NCI-H187 treated with DMSO at 0.1 percent for 48 hours (cell line): ENCODE results near the gene OTOP1.
"Not testable (repeated sequence)": the region's sequence is repeated elsewhere in the genome, so short reads cannot be mapped to it uniquely, and the experiment has no call there.

Experiments
- DNase-seq: peaks from one replicate; lab custom pipeline; 2025; lab: John Stamatoyannopoulos, UW

Gene OTOP1, protein sequence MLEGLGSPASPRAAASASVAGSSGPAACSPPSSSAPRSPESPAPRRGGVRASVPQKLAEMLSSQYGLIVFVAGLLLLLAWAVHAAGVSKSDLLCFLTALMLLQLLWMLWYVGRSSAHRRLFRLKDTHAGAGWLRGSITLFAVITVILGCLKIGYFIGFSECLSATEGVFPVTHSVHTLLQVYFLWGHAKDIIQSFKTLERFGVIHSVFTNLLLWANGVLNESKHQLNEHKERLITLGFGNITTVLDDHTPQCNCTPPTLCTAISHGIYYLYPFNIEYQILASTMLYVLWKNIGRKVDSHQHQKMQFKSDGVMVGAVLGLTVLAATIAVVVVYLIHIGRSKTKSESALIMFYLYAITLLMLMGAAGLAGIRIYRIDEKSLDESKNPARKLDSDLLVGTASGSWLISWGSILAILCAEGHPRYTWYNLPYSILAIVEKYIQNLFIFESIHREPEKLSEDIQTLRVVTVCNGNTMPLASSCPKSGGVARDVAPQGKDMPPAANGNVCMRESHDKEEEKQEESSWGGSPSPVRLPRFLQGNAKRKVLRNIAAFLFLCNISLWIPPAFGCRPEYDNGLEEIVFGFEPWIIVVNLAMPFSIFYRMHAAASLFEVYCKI

DNA sequence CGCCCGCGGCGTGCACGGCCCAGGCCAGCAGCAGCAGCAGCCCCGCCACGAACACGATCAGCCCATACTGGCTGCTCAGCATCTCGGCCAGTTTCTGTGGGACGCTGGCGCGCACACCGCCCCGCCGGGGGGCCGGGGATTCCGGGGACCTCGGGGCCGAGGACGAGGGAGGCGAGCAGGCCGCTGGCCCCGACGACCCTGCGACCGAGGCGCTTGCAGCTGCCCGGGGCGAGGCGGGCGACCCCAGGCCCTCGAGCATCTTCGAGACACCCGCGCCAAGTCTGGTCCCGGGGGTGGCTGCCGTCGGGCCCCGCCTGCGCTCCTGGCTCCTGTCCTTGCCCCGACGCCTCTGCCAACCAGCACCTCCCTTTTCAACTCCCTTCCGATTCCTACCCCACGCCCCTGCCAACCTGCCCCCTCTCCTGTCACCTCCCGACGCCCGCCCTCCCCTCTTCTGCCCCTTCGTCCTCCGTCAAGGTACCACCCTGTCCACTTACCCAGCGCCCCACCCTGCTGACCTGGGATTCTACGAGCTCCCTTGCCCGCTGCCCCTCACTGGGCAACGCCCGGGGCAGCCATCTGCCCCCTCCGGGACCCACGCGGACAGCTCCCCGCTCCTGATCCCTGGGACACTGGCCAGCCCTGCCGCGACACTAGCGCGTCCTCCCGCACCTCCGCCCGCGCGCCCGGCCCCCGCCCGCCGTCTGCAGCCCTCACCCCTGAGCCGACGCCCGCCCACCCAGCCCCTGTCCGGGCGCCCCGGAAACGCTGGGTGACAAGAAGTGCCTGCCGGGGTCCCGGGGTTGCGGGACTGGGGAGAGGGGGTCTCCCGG is at the start of gene OTOP1:
TSS of gene OTOP1 (minus strand) at position 324 of the 833 bp plus-strand sequence. CDS start at position 259, 65 bp downstream.
- DNase-seq, result no peak

DNA sequence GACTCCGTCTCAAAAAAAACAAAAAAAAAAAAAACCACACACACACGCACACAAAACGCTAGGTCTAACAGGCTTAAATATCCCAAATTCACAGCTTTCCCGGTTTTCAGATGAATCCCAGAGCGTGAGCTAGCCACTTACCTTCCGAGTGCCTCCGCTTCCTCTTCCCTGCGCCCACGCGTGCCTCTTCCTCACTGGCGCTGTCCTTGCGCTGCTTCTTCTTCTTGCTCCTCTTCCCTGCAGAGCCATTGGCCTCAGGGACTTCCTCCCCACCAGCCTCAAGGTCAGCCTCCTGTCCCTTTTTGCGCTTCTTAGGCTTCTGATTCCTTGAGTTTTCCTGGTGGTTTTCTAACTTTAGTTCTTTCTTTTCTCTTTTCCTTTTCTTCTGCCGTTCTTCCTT is 47.5 kb upstream of the OTOP1 start:
- DNase-seq, result no peak

DNA sequence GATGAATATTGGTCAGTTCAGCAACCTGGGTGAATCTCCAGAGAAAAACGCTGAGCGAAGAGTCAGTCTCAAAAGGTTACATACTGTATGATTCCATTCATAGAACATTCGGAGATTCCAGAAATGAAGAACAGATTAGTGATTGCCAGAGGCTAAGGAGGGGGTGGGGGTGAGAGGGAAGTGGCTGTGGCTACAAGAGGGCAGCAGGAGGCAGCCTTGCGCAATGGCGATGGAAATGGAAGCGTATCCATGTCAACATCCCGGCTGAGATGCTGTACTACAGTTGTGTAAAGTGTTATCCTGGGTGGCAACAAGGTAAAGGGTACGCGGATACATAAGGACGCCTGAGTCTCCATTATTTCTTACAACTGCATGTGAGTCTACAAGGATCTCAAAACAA is 45.2 kb upstream of the OTOP1 start:
- DNase-seq, result no peak

DNA sequence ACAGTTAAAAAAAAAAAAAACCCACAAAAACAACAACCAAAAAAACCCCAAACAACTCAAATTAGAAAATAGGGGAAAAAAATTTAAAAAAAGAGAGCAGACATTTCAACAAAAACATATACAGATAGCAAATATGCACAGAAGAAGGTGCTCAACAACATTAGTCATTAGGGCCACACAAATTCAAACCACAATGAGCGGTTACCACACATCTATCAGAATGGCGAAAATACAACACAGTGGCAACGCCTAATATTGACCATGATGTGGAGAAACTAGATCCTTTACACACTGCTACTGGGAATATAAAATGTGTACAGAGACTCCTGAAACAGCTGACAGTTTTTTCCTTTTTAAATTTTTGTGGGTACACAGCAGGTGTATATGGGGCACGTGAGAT is 43.8 kb upstream of the OTOP1 start:
- no peak for DNase-seq

DNA sequence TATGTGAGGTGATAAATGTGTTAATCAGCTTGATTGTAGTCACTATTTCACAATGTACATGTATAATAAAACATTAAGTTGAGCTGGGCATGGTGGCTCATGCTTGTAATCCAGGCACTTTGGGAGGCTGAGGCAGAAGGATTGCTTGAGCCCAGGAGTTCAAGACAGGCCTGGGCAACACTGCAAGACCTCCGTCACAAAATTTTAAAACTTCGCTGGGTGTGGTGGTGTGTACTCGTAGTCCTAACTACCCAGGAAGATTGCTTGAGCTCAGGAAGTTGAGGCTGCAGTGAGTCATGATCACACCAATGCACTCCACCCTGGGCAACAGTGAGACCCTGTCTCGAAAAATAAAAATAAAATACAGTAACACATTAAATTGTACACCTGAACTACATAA is 43.1 kb upstream of the OTOP1 start:
- no peak for DNase-seq

DNA sequence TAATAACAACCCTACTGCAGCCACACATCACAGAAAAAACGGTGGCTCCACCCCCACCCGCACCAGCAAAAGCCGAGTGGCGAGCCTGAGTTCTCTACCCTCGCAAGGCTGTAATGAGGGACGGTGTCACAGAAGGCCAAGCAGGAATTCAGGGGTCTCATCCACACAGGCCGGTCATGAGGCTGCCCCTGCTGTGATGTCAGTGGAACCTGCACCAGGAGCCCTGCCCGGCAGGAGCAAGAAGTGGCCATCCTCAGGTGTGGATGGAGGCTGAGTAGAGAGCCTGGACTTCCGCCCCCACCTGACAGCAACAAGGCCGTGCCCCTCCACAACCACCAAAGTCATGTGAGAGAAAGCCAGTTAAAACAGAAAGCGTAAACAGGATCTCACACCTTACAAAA is 42.6 kb upstream of the OTOP1 start:
- no peak for DNase-seq

DNA sequence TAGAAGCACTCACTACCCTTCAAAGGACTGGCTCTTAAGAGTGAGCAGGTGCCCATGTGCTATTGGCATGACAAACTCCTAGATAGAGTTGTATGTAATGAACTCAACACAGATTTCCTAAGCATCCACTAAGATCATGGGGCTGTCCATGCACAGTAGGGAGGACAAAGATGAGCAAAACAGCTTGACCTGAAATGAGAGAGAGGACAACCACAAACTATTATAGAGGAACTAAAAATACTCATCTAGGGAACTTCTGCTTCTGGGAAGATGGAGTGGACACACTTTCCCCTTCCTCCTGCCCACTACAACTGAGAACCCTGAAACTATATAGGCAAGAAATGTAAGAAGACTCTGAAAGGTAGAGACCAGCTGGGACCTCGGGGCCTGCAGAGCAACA is 42.0 kb upstream of the OTOP1 start:
- no peak for DNase-seq

DNA sequence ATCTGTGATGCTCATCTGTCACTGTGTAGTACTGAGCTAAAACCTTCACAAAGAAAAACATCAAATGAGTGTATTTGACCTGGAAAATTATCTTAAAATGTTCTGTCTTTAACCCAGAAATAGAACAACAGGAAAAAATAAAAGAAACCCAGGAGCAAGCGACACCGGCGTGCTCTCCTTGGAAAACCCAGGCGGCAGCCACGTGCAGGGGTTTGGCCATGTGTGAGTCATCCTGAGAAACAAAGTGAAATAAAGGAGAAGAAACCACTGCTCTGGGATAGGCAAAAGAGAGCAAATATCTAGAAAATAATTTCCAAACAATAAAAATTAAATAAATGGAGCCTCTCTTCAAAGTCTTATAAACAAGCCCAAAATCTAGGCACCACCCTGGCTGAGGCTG is 41.3 kb upstream of the OTOP1 start:
- no peak for DNase-seq

DNA sequence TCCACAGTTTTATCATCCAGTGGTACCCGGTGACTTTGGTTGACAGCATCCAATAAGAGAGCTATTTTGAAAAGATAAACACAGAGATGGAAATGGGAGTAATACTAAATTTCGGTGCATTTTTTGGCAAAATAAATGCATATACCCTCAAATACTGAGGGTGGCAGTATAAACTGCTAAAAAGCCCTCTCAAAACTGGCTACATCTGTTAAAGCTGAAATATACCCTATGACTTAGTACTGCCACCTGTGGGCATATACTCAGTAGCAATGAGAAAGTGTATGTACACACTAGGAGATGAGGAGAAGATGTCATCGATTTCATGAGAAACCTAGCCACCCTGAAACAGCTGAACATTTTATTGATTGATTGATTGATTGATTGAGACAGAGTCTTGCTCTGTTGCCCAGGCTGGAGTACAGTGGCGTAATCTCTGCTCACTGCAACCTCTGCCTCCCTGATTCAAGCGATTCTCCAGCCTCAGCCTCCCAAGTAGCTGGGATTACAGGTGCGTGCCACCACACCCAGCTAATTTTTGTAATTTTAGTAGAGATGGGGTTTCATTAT is 33.5 kb upstream of the OTOP1 start:
- DNase-seq, result no peak

DNA sequence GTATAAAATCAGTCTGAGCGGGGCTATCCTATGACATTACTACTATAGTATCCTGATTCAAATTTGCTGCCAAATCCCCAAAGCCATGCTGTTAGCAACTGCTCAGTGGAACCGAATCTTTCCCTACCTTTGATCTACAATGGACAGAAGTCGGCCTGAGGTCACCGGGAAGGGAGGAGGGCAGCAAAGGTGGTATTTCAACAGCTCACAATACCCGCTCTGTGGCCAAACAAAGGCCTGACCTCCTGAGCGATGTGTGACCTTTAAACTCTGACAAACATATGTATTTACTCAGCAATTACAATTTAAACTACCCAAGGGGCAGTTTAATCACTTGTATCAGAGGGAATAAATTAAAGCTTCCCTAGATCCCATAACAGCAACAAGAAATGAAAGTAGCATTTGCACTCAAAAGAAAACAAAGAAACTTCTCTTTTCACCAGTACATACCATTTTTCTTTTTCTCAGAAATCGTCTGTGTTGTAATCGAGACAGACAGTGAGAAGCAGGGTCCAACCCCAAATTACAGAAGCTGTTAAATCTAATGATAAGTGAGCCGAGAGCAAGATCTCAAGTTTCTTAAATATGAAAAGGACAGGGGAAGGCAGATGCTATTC is 32.9 kb upstream of the OTOP1 start:
- no peak for DNase-seq

DNA sequence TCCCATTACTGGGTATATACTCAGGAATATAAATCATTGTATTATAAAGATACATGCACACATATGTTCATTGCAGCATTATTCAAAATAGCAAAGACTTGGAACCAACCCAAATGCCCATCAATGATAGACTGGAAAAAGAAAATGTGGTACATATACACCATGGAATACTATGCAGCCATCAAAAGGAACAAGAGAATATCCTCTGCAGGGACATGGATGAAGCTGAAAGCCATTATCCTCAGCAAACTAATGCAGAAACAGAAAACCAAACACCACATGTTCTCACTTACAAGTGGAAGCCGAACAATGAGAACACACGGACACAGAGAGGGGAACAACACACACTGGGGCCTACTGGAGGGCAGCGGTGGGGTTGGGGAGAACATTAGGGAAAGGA is 31.0 kb upstream of the OTOP1 start:
- DNase-seq, result not testable (repeated sequence)

DNA sequence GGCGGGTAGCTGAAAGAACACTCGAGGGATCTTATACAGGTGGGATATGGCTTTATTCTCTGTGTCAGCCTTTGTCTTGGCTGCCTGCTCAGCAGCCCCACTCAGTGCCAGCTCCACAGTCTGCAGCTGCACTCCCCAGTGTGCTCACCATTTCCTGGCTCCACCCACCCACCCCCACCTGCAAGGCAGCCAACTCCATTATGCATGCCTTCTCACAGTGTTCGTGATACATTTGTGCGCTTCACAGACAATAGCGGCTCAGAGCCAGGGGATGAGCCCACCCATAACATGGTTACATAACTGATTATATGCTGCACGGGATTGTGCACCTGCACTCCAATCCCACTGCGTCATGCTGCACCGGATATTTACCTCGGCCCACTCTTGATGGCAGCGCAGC is 30.1 kb upstream of the OTOP1 start:
- DNase-seq, result no peak

DNA sequence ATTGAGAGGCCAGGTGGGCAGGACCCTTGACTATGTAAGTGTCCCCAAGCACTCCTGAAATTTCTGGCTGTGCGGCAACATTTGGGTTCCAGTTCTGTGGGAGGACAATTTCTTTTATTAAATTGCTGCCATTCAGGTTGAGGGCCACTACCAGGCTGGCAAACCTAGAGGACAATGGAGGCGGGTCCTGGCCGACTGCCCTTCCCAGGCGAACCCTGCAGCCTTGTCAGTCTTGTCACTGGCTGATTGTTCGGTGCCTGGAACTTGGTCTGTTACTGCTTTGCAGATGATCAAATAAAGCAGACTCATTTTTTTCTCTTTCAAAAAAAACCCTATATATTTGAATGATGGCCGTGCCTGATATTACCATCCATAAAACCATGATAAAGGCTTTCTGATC is 27.9 kb upstream of the OTOP1 start:
- DNase-seq, result no peak

DNA sequence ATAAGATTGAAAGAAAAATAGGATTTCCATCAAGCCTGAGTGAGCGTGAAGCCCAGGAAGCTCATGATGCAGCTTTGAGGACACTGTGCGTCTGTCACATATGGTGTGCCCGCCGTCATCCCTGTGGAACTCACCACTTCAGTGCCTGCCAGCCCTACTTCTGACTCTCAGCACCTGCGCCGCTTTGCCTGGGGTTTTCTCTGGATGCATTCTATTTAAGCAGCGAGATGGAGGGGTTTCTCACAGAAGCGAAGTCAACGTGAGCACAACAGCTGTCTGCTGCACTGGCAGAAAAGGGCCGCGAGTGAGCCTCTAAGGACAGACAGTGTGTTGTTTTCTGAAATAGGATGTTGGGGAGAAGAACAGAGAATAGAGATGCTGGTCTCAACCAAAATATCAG is 27.5 kb upstream of the OTOP1 start:
- DNase-seq, result no peak

DNA sequence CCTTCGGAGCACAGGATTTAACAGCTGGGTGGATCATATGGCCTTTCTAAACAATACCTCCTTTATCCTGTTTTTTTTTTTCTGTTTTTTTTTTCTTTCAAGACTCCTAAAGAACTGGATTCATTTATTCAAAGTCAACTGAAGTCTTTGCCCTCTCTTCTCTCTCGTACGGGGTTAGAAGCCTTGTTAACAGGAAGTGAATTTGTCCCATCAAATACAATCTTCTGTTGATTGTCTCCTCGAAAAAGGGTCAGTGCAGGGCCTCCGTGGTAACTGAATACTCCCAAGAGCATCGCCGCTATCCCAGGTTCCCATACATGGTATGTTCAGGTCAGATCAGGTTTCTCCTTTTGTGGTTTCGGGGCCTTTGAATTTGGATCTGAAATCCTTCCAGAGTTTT is 23.1 kb upstream of the OTOP1 start:
- DNase-seq, result no peak

DNA sequence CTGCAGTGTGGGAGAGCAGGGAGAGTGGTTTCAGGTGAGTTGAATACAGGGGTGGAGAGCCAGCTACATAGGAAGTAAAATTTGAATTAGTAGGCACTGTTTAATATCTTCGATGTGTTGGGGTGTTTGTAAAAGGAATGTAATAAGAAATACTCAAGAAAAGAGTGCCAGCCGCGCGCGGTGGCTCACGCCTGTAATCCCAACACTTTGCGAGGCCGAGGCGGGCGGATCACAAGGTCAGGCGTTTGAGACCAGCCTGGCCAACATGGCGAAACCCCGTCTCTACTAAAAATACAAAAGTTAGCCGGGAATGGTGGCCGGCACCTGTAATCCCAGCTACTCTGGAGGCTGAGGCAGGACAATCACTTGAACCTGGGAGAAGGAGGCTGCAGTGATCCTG is 22.6 kb upstream of the OTOP1 start:
- not testable (repeated sequence) for DNase-seq

DNA sequence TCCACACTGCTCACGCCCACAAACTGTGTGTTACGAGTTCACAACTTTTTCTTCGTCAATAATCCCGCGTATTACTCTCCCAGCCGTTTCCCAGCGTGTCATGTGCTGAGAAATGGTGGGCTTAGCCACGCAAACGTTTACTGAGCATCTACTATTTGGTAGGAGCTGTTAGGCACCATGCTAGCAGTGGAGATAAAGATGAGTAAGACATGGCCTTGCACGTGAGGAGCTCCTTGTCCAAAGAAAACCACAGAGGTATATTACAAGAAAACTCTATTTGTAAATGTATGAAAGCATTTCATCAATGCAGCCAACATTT is 22.1 kb upstream of the OTOP1 start:
- no peak for DNase-seq

DNA sequence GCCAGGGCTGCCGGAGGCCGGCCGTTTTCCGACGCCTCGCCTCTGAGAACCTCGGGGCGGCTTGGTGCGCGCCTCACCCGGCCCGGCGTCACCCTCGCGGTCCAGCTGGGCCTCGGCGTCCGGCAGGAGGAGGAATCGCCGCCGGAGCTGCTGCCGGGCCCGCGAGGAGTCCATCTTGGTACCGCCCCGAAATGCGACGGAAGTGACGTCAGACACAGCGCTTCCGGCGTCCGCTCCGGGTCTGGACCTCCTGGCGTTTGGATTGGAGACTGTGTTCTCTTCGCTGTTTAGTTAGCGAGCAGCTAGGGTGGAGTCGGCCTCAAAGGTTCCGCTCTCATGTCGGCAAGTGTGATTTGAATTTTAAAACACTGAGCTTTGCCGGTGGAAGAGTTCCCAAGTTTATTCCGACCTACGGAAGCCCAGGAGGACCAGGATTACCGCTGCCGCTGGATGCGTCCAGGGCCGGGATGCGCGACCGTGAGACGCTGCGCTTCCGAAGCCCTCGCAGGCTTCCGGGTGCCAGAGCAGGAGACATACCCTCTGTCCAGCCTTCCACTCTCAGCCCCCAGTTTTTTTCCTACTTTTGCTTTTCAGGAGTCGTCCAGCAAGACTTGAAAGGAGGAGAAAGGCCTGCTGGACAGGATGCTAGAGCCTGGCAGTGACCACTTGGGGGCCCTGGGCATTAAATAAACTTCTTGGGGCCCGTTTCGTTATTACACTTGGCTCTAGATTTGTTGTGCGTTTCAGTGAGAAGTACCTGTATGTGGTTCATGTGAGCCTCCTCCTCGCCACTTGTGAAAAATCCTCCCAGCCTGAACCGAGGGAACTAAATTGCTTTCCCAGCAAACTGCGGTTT is 21.5 kb upstream of the OTOP1 start, which contains the start of gene TMEM128:
TSS of gene TMEM128 (minus strand) at position 195 of the 856 bp plus-strand sequence. CDS start at position 174, 21 bp downstream.
- DNase-seq, result peak; percentile 82

DNA sequence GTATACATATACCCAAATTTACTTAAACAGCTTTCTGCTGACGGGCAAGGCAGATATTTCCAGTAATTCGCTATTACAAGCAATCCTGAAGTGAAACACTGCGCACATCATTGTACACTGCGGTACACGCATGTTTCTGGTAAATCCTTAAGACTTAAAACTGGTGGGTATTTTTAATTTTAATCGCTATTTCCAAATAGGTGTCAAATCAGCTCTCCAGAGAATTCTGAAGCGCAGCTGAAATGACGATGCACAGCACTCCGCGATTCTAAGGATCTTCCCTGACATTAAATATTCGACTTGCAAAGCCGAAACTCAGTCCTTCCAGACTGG is 20.9 kb upstream of the OTOP1 start:
- no peak for DNase-seq

DNA sequence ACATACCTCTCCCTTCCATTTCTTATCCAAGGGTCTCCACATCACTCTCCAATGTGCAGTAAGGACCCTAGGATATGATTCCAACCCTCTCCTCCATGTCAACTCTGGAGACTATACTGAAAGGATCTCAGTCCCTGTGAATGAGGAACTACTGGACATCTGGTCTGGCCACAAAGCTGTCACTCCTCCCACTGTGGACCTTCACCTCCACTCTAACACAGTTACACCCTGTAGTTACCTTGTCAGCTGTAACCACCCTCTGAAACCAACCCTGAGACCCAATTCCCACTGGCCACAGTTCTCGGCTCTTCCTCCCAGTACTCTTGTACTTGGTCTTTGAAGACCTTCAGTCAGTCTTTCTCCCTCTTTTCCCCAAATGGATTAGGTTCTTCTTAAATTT is 18.4 kb upstream of the OTOP1 start:
- no peak for DNase-seq

DNA sequence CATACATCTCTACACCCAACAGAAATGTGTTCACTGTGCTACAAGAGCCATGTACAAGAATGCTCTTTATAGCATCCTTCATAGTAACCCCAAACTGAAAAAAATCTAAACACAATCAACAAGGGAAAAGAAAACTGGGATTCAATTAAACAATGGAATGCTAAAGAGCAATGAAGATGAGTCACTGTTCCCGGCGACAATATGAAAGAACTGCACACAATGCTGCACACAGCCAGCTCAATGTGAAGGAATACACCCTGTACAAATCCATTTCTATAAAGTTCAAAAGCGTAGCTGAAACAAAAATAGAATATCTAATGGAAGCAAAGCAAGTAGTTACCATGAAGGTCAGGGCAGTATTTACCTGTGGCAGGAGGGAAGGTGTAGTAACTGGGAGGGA is 12.8 kb upstream of the OTOP1 start:
- DNase-seq, result not testable (repeated sequence)
